HG03571 (cell line): Measurements from ENCODE around the gene CALN1.
"Not testable (repeated sequence)": the region's sequence is repeated elsewhere in the genome, so short reads cannot be mapped to it uniquely, and the experiment has no call there.

Experiments used
- ATAC-seq: cut with Tn5 transposase; IDR thresholded peaks from one replicate; pipeline ENCODE4 v1.9.1; 2021; ENCODE audit not compliant: unreplicated experiment

Gene CALN1

GRCh38 chr7:71828361-71828760 is 583.8 kb downstream of the CALN1 start:
- no peak for ATAC-seq

DNA sequence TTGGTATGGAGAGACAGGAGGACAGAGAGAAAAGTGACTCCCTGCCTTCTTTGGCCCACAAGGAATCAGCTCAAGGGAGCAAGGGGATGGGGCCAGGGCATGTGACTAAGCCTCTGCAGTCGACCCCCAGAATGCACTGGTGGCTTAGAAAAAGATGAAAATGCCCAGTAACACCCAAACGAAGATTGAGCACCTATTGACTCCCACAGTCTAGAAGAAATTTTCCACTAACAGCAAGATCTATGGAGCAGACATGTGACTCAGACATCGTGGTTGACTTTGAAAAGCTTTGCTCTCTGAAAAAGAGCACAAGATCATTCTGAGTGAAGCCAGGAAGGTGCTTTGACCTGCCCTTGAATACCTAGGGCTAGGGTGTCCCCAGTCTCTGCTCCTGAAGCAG is 586.0 kb downstream of the CALN1 start:
- ATAC-seq, result no peak

GRCh38 chr7:71824006-71824760 is 588.0 kb downstream of the CALN1 start:
- no peak for ATAC-seq

DNA sequence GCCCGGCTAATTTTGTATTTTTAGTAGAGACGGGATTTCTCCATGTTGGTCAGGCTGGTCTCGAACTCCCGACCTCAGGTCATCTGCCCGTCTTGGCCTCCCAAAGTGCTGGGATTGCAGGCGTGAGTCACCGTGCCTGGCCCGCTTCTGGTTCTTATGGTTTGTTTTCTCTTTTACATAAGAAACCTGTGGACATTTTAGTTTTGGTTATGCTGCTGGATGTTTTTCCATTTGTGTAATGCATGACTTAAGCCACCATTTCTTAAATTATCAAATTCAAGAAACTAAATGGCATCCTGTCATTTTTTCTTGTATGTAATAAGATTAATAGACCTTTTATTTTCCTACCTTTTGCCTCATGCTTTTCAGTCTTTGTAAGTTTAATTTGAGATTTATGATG is 589.7 kb downstream of the CALN1 start:
- ATAC-seq, result not testable (repeated sequence)

DNA sequence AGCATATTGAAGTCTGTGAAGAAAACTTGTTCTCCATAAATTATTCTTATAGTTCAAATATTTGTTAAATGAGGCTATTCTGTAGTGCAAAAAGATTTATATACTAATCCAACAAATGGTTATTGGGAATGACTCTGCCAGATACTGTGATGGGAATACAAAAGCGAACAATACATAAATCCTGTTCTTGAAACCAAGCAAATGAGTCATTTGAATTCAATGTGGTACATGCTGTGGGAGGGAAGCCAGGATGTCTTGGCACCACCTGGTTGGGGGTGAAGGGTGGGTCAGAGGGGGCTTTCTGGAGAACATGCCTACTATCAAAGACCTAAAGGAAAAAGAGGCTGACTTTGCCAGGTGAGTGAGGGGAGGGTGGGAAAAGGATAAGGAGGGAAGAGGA is 594.2 kb downstream of the CALN1 start:
- ATAC-seq, result no peak

GRCh38 chr7:71808115-71808514 is 604.0 kb downstream of the CALN1 start:
- no peak for ATAC-seq

GRCh38 chr7:71804256-71804655 is 607.9 kb downstream of the CALN1 start:
- ATAC-seq, result no peak

- no peak for ATAC-seq
These were observed 610.2 kb downstream of the CALN1 start for GRCh38 chr7:71801976-71802375.

DNA sequence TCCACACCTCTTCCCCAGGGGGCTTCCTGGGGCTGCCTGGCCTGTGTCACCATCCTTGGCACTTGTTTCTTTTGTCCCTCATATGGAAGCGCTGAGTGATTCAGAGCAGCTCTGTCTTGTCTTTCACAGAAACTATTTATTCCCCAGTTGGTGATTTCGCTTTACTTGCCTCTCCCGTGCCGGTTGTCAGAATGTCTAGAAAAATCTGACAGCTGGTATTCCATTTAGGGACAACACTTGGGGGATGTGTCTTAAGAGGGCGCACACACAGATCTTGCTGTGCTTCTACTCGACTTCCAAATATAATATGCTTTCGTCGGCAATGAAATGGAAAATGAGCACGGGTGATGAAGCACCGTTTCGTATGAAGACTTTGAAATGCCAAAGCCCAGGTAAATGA is 611.8 kb downstream of the CALN1 start:
- no peak for ATAC-seq

DNA sequence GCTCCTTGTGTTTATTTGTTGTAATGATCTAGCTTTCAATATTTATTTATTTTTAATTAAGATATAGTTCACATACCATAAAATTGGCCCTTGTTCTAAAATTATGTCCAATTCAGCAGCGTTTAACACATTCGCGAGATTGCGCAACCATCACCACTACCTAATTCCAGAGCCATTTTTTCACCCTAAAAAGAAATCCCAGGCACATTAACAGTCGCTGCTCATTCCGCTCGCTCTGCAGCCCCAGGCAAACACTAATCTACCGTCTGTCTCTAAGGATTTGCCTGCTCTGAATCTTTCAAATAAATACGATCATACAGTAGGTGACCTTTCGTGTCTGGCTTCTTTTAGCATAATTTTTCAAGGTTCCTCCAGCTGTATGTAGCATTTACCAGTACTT is 616.7 kb downstream of the CALN1 start:
- no peak for ATAC-seq

GRCh38 chr7:71793251-71793650 is 618.9 kb downstream of the CALN1 start:
- ATAC-seq, result no peak

DNA sequence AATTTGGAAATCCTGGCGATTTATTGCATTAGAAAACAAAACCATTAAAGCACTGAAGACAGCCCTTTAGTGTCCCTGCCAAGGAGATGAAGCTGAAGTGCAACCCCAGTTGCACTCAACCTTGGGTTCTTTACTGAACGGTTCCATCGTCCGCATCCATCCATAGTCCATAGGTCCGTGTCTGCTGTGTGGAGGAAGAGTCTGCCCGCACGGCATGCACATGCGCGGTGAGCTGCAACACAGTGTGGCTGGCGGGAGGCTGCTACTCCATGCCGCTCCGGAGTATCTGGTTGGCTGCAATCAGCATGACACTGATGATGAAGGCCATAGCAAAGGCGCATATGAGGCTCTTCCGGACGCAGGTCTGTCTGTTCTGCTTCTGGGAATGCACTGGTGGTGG is 624.6 kb downstream of the CALN1 start:
- no peak for ATAC-seq

- ATAC-seq, result no peak
These were observed 626.9 kb downstream of the CALN1 start for GRCh38 chr7:71785216-71785615.

- no peak for ATAC-seq
These were observed 627.4 kb downstream of the CALN1 start for GRCh38 chr7:71784781-71785180.

DNA sequence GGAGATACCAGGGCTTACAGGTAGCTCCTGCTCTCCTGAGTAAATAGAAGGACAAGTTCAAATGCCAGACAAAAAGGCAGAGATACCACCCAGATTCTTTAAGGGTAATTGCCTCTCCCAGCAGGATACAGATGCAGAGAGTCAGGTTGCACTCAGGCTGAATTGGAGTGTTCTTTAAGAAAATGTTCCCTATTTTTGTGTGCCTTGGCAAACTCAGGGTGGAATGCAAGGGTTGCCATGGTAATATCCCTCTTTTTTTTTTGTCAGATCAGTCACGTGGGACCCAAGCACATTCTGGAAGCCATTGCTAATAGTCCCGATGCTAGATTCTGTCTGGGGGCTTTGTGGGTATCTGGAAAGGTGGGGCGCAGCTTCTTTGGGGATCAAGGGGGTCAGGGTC is 628.0 kb downstream of the CALN1 start:
- no peak for ATAC-seq

GRCh38 chr7:71783779-71784178 is 628.4 kb downstream of the CALN1 start:
- no peak for ATAC-seq

GRCh38 chr7:71782051-71782450 is 630.1 kb downstream of the CALN1 start:
- no peak for ATAC-seq

GRCh38 chr7:71780282-71780681 is 631.9 kb downstream of the CALN1 start:
- ATAC-seq, result no peak

- ATAC-seq, result no peak
These were observed 634.9 kb downstream of the CALN1 start for GRCh38 chr7:71777278-71777677.

- no peak for ATAC-seq
These were observed 635.4 kb downstream of the CALN1 start for GRCh38 chr7:71776726-71777125.

- no peak for ATAC-seq
These were observed 636.5 kb downstream of the CALN1 start for GRCh38 chr7:71775648-71776047.

DNA sequence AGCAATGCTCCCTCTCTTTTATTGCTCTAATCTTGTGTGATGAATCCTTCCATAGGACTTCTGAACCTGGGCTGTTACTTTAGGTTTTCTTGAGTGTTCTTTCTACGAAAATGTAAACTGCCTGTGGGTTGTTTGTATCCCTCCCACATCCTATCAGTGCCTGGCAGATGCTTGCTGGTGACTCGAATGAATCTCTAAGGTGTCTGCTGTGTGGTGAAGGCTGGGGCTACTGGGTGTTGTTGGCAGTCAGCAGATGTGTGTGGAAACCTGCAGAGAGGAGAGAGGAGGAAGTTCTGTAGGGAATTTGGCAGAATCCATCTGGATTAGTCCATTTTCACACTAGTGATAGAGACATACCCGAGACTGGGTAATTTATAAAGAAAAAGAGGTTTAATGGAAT is 639.4 kb downstream of the CALN1 start:
- no peak for ATAC-seq

DNA sequence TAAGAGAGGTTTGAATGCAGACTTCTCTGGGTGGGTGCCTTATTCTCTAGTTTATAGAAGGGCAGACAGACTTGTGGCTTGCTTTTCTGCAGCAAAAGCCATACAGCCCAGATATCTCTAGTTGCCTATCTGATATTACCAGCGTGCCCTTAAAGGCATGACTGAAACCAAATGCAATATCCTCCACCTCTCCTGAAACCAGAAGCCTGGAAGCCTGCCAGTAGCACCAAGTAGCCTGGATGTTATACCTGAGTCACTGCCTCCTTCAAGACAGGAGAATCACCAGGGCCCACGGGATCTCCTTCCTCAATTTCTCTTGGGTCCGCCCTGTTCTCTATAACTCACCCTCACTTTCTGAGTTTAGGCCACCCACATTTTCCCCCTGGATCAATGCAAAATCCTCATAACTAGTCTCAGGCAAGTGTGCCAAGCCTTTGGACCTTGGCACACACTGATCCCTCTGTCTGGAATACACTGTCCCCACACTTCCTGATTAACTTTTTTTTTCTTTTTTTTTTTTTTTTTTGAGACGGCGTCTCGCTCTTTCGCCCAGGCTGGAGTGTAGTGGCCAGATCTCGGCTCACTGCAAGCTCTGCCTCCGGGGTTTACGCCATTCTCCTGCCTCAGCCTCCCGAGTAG is 641.8 kb downstream of the CALN1 start:
- no peak for ATAC-seq
